ENCODE data around the gene RHBDL1.

The RHBDL1 gene

GRCh38 chr16:700684-701584 lies 25.5 kb downstream of the RHBDL1 start (continued):
- TF ChIP-seq ZNF548 (tag by site-specific recombination; IDR thresholded peaks at IDR 0.05), result no peak
- 0 out of 2 replicates have a peak, but pooled peaks have one; percentile 18 for TF ChIP-seq ZNF600 (tag by site-specific recombination; IDR thresholded peaks at IDR 0.05)

- Histone ChIP-seq H3K4me3 (ENCODE audit: low read depth, low read length) (no peak overlapping the region), H3K9me3 (ENCODE audit: control insufficient read depth, insufficient read depth, low read depth, low read length) (no peaks in the 10 kb centered on the region), H3K27ac (ENCODE audit: extremely low read depth, low read depth, low read length) (no peak overlapping the region), H3K4me1 (ENCODE audit: control insufficient read depth, insufficient read depth, low read length) (no peaks in the 10 kb centered on the region), H3K36me3 (ENCODE audit: control insufficient read depth in 2 of 2, insufficient read depth in 1 of 2, low read length in 2 of 2) (no peaks in the 10 kb centered on the region)
- POLR2A ChIA-PET, result interaction anchor here (2.0 kb wide), 1 partner anchor 12 kb away, joined by 8 read pairs; the partner anchor contains the start of gene WDR24
- CTCF ChIA-PET, result interaction anchor here (0.6 to 1.0 kb wide), 2 partner anchors 8 to 16 kb away, joined by 3 to 9 read pairs; no protein-coding TSS in a partner anchor
- TF ChIP-seq ZNF24 (tag by site-specific recombination; IDR thresholded peaks at IDR 0.05), result 0 out of 2 replicates have a peak, but pooled peaks have one; percentile 34
- TF ChIP-seq ZNF596 (tag by site-specific recombination; IDR thresholded peaks at IDR 0.05), result no peak
Observed at GRCh38 chr16:702341-702740, 26.9 kb downstream of the RHBDL1 start.

- ChIA-PET POLR2A (interaction anchor here (2.0 kb wide), 1 partner anchor 13 kb away, joined by 8 read pairs; the partner anchor contains the start of gene WDR24), CTCF (interaction anchor here (0.8 to 1.1 kb wide), 2 partner anchors 9 to 10 kb away, joined by 3 to 7 read pairs; no protein-coding TSS in a partner anchor)
- no peak for TF ChIP-seq ZNF140 (tag by site-specific recombination; IDR thresholded peaks at IDR 0.05)
- no peak for TF ChIP-seq ZEB2 (tag by site-specific recombination; IDR thresholded peaks at IDR 0.05)
- no peak for TF ChIP-seq ZSCAN18 (tag by site-specific recombination; IDR thresholded peaks at IDR 0.05)
- no peak for TF ChIP-seq ZNF354C (tag by site-specific recombination; IDR thresholded peaks at IDR 0.05; ENCODE audit: borderline replicate concordance, low read depth)
- no peak for TF ChIP-seq ZNF747 (tag by site-specific recombination; IDR thresholded peaks at IDR 0.05)
- no peak for TF ChIP-seq SCRT1 (tag by site-specific recombination; IDR thresholded peaks at IDR 0.05; ENCODE audit: borderline replicate concordance)
- TF ChIP-seq CTCF (tag by site-specific recombination; IDR thresholded peaks at IDR 0.05), result 0 out of 2 replicates have a peak, but pooled peaks have one; percentile 12
- no peak for TF ChIP-seq KLF9 (tag by site-specific recombination; IDR thresholded peaks at IDR 0.05; ENCODE audit: low read depth)
- no peaks in the 10 kb centered on the region for H3K9me3 ChIP-seq (ENCODE audit: control insufficient read depth, insufficient read depth, low read depth, low read length)
- H3K4me3 ChIP-seq (ENCODE audit: low read depth, low read length), result no peak overlapping the region
- H3K27ac ChIP-seq (ENCODE audit: extremely low read depth, low read depth, low read length), result no peak overlapping the region
- H3K36me3 ChIP-seq (ENCODE audit: control insufficient read depth in 2 of 2, insufficient read depth in 1 of 2, low read length in 2 of 2), result no peaks in the 10 kb centered on the region
- no peaks in the 10 kb centered on the region for H3K4me1 ChIP-seq (ENCODE audit: control insufficient read depth, insufficient read depth, low read length)
Observed at GRCh38 chr16:703406-703805, 27.9 kb downstream of the RHBDL1 start.

- Histone ChIP-seq H3K9me3 (ENCODE audit: control insufficient read depth, insufficient read depth, low read depth, low read length) (no peaks in the 10 kb centered on the region), H3K36me3 (ENCODE audit: control insufficient read depth in 2 of 2, insufficient read depth in 1 of 2, low read length in 2 of 2) (no peaks in the 10 kb centered on the region), H3K4me3 (ENCODE audit: low read depth, low read length) (no peak overlapping the region), H3K4me1 (ENCODE audit: control insufficient read depth, insufficient read depth, low read length) (no peaks in the 10 kb centered on the region), H3K27ac (ENCODE audit: extremely low read depth, low read depth, low read length) (no peak overlapping the region)
- ChIA-PET POLR2A (no interaction called here), CTCF (interaction anchor here (0.8 to 1.1 kb wide), 3 partner anchors 8 to 142 kb away, joined by 3 to 7 read pairs (median 4); no protein-coding TSS in a partner anchor)
- TF ChIP-seq INSM2 (tag by site-specific recombination; IDR thresholded peaks at IDR 0.05) (no peak), TCF7L2 (IDR thresholded peaks at IDR 0.05; ENCODE audit: borderline replicate concordance, low read depth, low read length) (no peak), ZSCAN30 (tag by site-specific recombination; IDR thresholded peaks at IDR 0.05) (no peak), ZFHX2 (tag by site-specific recombination; conservative IDR thresholded peaks at IDR 0.05) (peak; percentile 80), ZNF112 (tag by site-specific recombination; IDR thresholded peaks at IDR 0.05) (no peak), PATZ1 (tag by site-specific recombination; IDR thresholded peaks at IDR 0.05) (no peak), SP2 (tag by site-specific recombination; IDR thresholded peaks at IDR 0.05) (peak; percentile 58), ZNF777 (tag by site-specific recombination; IDR thresholded peaks at IDR 0.05; ENCODE audit: borderline replicate concordance) (no peak)
Observed at GRCh38 chr16:704047-704446, 28.6 kb downstream of the RHBDL1 start.
